Vagina (tissue), 2 donors: ENCODE data around the gene RCAN2. TPM values are rescaled to one million over a fixed set of nuclear protein-coding genes. Genes with fewer than 3 reads are reported as not detected.
A peak's percentile ranks its signal among the peaks of the same experiment; 100 is the strongest.

Experiments
- DNase-seq, 2 donors: peaks; one replicate each; pipeline ENCODE4 v3.0.0-alpha.2; 2017; ENCODE audit errors: extremely low spot score in 2 of 2
- H3K27ac ChIP-seq: fragments of 200-600 bp; sonication (generic); one replicate; pipeline ENCODE4 v1.5.1; 2019
- H3K27me3 ChIP-seq: fragments of 200-600 bp; sonication (generic); one replicate; pipeline ENCODE4 v1.5.1; 2019
- H3K36me3 ChIP-seq, 2 donors: fragments of 200-600 bp; sonication (generic); one replicate each; pipeline ENCODE4 v1.5.1; 2017 to 2019
- H3K4me1 ChIP-seq: fragments of 200-600 bp; sonication (generic); one replicate; pipeline ENCODE4 v1.5.1; 2019
- H3K4me3 ChIP-seq, 2 donors: fragments of 200-600 bp; sonication (generic); 1 replicate in 1 of 2; 2 replicates in 1 of 2; pipeline ENCODE4 v1.5.1; 2016 to 2019
- H3K9me3 ChIP-seq: fragments of 200-600 bp; sonication (generic); one replicate; pipeline ENCODE4 v1.5.1; 2019
- CTCF ChIP-seq, 3 experiments: fragments of 450-650 bp in 2 of 3; fragments of 200-600 bp in 1 of 3; sonication (generic) in 1 of 3; IDR thresholded peaks; one replicate each; pipeline ENCODE4 v1.5.1; 2017 to 2019; ENCODE audit warnings: antibody characterized with exemption in 3 of 3, mild to moderate bottlenecking in 2 of 3, moderate library complexity in 2 of 3
- POLR2A ChIP-seq, 2 donors: fragments of 450-650 bp; IDR thresholded peaks; one replicate each; pipeline ENCODE4 v1.6.1; 2017; ENCODE audit warnings: antibody characterized with exemption in 2 of 2, mild to moderate bottlenecking in 2 of 2, moderate library complexity in 2 of 2
- POLR2AphosphoS5 ChIP-seq, 2 donors: sonication (generic); formaldehyde crosslinking; IDR thresholded peaks; one replicate each; pipeline ENCODE4 v1.9.0; 2017; ENCODE audit warnings: antibody characterized with exemption in 2 of 2, mild to moderate bottlenecking in 2 of 2, low read depth in 1 of 2; ENCODE audit not compliant: insufficient read depth in 1 of 2
- intact Hi-C: fragments of 100-400 bp; cut with DNase I; formaldehyde crosslinking; loops from one replicate; pipeline ENCODE4 v1.15.1; 2023
- total RNA-seq: library from RNA; depleted of rRNA; stranded (reverse); fragments of >200 nt; gene quantifications from one replicate; pipeline ENCODE4 v1.2.3, GENCODE V29; 2016

Gene RCAN2
- total RNA-seq, 1 donor from 2014 or later = 20.9 TPM

DNA sequence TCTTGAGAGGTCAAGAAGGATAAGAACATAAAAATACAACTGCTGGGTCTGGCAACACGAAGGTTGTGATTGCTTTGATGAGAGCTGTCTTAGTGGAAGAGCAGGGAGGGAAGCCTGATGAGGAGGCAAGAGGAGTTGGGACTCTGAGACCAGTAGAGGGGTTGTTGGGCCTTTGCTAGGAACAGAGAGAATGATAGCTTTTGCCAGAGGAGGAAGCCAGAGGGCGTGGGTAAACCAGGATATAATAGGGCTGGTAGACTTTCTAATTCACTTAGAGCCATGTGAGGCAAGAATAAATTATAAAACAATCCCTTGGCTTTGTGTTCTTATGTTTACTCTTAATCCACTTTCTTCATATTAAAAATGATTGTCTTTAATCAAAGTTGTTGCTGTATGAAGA, 78.6 kb downstream of the RCAN2 start:
- H3K36me3 ChIP-seq = no peaks in the 10 kb centered on the region
- no peak overlapping the region for H3K27ac ChIP-seq
- DNase-seq = no peak
- H3K27me3 ChIP-seq = no peaks in the 10 kb centered on the region
- H3K4me1 ChIP-seq = peaks cover 4% of the 10 kb centered on the region
- intact Hi-C loops = loop anchor here (5.0 kb wide), 1 partner anchor 190 kb away; no protein-coding TSS in a partner anchor
- no peaks in the 10 kb centered on the region for H3K9me3 ChIP-seq
- TF ChIP-seq CTCF (IDR thresholded peaks at IDR 0.05) (no peak), POLR2A (IDR thresholded peaks at IDR 0.05) (no peak), POLR2AphosphoS5 (IDR thresholded peaks at IDR 0.05; ENCODE audit: insufficient read depth in 1 of 2, low read depth in 1 of 2) (no peak)
- H3K4me3 ChIP-seq = no peak overlapping the region

DNA sequence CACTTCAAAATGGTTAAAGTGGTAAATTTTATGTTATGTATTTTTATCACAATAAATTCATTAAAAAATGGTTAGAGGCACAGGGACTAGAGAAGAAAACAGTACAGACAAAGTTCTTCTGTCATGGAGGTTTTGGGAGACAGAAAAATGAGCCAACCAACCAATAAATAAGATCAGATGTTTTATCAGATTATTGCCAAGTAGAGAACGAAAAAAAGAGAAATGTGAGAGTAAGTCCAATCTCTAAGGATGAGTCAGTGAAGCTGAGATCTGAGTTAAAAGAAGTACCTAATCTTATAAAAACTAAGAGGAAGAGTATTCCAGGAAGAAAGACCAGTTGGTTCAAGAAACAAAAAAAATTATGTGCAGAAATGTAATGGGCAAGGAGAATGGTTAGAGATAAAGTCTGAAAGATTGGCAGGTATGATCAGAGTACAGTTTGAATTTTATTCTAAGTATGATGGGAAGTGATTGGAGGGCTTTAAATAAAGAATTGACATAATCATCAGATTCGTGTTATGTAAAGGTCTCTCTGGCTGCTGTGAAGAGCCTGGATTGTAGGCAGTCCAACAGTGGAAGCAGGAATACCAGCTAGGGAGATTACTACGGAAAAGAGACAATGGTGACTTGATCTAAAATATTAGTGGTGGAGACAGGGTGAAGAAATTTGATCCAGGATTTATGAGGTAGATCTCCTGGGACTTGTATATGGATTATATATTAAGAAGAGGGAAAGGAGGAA, 79.6 kb downstream of the RCAN2 start:
- intact Hi-C loops = loop anchor here (5.0 kb wide), 1 partner anchor 189 kb away; no protein-coding TSS in a partner anchor
- TF ChIP-seq POLR2A (IDR thresholded peaks at IDR 0.05) (no peak), POLR2AphosphoS5 (IDR thresholded peaks at IDR 0.05; ENCODE audit: insufficient read depth in 1 of 2, low read depth in 1 of 2) (no peak), CTCF (IDR thresholded peaks at IDR 0.05) (no peak)
- no peaks in the 10 kb centered on the region for H3K9me3 ChIP-seq
- H3K4me1 ChIP-seq = peaks cover 8% of the 10 kb centered on the region
- no peaks in the 10 kb centered on the region for H3K27me3 ChIP-seq
- H3K36me3 ChIP-seq = no peaks in the 10 kb centered on the region
- H3K27ac ChIP-seq = peak overlapping the region; percentile 28
- H3K4me3 ChIP-seq = no peak overlapping the region
- DNase-seq = no peak

DNA sequence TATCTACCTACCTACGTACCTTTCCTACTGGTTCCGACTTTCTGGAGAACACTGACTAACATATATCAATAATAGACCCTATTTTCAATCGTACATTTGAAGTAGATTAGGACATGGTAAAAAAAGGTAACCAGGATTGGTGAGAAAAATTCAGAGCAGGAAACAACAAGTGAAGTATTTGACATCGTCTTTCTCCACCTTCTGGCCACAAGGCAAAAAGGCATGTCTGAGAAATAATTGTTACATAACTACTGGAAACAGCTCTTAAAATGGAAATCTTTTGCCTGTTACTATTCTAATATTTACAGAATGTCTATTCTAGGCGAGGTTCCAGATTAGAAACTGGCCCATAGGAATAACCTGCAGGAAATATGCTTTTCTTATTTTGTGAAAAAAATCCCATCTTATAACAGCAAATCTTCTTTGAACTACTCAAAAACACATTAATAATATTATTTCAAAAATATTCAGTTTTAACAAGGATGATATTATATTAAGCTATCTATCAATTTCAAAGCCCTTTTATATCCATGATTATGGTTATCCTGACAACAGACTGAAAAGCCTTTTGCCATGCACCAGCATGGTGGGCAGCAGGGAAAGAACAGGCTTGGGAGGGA, 80.8 kb downstream of the RCAN2 start:
- peak in 1 of 2 donors; percentile 27 for TF ChIP-seq POLR2AphosphoS5 (IDR thresholded peaks at IDR 0.05; ENCODE audit: insufficient read depth in 1 of 2, low read depth in 1 of 2)
- peak; percentile 50 to 75 (median 58) for TF ChIP-seq CTCF (IDR thresholded peaks at IDR 0.05)
- no peak for TF ChIP-seq POLR2A (IDR thresholded peaks at IDR 0.05)
- H3K27ac ChIP-seq = peak overlapping the region; percentile 28
- H3K4me3 ChIP-seq = no peak overlapping the region
- no peaks in the 10 kb centered on the region for H3K9me3 ChIP-seq
- H3K36me3 ChIP-seq = no peaks in the 10 kb centered on the region
- no peak for DNase-seq
- intact Hi-C loops = loop anchor here (5.0 kb wide), 1 partner anchor 188 kb away; no protein-coding TSS in a partner anchor
- no peaks in the 10 kb centered on the region for H3K27me3 ChIP-seq
- peaks cover 9% of the 10 kb centered on the region for H3K4me1 ChIP-seq

DNA sequence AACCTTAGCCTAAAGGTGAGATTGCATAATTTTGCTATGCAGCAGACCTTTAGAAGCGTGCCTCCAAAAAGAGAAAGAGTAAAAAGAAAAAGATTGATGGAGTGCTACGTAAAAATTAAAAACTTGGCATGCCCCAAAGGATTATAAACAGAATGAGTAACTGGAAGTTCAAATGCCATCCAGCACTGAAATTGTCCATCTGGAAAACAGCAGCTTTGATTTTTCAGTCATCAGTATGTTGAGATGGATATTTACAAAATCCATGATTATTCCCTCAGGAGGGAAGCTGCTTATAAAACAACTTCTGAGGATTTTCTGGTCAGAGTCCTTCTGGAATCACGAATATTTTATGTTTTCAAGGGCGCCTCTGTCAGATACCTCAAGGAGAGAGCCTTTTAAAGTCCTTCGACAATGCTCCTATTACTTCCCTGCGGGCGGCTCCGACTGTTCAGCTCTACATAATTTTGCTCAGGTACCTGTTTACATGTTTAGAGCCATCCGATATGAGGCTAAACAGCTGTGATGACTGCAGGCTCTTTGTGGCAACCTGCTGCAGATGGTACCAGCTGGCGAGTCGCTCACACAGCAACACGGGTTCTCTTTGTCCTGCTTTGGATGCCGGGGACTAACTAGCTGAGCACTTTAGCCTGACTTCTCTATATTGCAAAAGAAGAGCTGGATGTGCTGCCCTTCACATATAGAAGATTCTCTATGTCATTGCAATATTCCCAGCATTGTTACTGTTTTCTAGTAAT, 83.3 kb downstream of the RCAN2 start:
- Histone ChIP-seq H3K4me3 (no peak overlapping the region), H3K27ac (peak overlapping the region; percentile 60), H3K27me3 (no peaks in the 10 kb centered on the region), H3K4me1 (peaks cover 9% of the 10 kb centered on the region), H3K36me3 (no peaks in the 10 kb centered on the region), H3K9me3 (no peaks in the 10 kb centered on the region)
- no peak for DNase-seq
- TF ChIP-seq POLR2A (IDR thresholded peaks at IDR 0.05) (no peak), CTCF (IDR thresholded peaks at IDR 0.05) (no peak), POLR2AphosphoS5 (IDR thresholded peaks at IDR 0.05; ENCODE audit: insufficient read depth in 1 of 2, low read depth in 1 of 2) (no peak)
- intact Hi-C loops = no loop called here
